Caki2 (cell line): Measurements from ENCODE around the gene COX6A1. TPM values are rescaled to one million over a fixed set of nuclear protein-coding genes. Genes with fewer than 3 reads are reported as not detected.
"Not testable (repeated sequence)": the region's sequence is repeated elsewhere in the genome, so short reads cannot be mapped to it uniquely, and the experiment has no call there.

ENCODE experiments used
- DNase-seq: peaks from one replicate; pipeline ENCODE4 v3.0.0-alpha.2; 2015; ENCODE audit warnings: low read depth
- in situ Hi-C: cut with HindIII; loops from 2 replicates; pipeline ENCODE4 v1.10.0; 2016; ENCODE audit warnings: low sequenced_read_pairs, low pct_unique_long_range_greater_than_20kb, mixed read lengths
- total RNA-seq: library from RNA; depleted of rRNA; stranded (reverse); fragments of >200 nt; shearing (Covaris generic); gene quantifications from 2 replicates; pipeline ENCODE4 v1.2.3, GENCODE V29; 2014; ENCODE audit warnings: low replicate concordance; rRNA removed

The COX6A1 gene
- total RNA-seq, 1 experiment from 2014 or later: 793 TPM

- no peak for DNase-seq
- in situ Hi-C loops: no loop called here
These were observed 45.7 kb downstream of the COX6A1 start for GRCh38 chr12:120483621-120484020.

- in situ Hi-C loops: no loop called here
- DNase-seq: no peak
These were observed 48.3 kb downstream of the COX6A1 start for GRCh38 chr12:120485961-120486881.

GRCh38 chr12:120487552-120487951 lies 49.6 kb downstream of the COX6A1 start:
- DNase-seq, in situ Hi-C loops: not testable (repeated sequence)

GRCh38 chr12:120488057-120488640 lies 50.2 kb downstream of the COX6A1 start:
- no peak for DNase-seq
- in situ Hi-C loops: no loop called here

GRCh38 chr12:120489018-120489417 lies 51.1 kb downstream of the COX6A1 start:
- DNase-seq: peak; percentile 19

GRCh38 chr12:120490325-120490724 lies 52.4 kb downstream of the COX6A1 start:
- no peak for DNase-seq
- in situ Hi-C loops: no loop called here

More at GRCh38 chr12:120489018-120489417, 51.1 kb downstream of the COX6A1 start:
- in situ Hi-C loops: no loop called here

Other genes with a start within 250 kb of the COX6A1 start
- 44.3 and 51.5 TPM in 2 replicates for gene GCN1, start 243.4 kb upstream of the COX6A1 start, total RNA-seq
- 5,858 and 6,047 TPM in 2 replicates for gene RPLP0, start 237.0 kb upstream of the COX6A1 start, total RNA-seq
- 8.2 and 28.8 TPM in 2 replicates for gene PXN, start 172.4 kb upstream of the COX6A1 start, total RNA-seq
- gene RNU4-2, start 146.2 kb upstream of the COX6A1 start, total RNA-seq: not detected in 2 replicates
- gene RNU4-1, start 144.9 kb upstream of the COX6A1 start, total RNA-seq: not detected in 2 replicates
- gene SIRT4, start 135.8 kb upstream of the COX6A1 start, total RNA-seq: 0.61 TPM in 1 of 2 replicates, not detected in the other
- not detected in 2 replicates for gene PLA2G1B, start 110.3 kb upstream of the COX6A1 start, total RNA-seq
- 0.29 TPM in 1 of 2 replicates, not detected in the other for gene MSI1, start 68.9 kb upstream of the COX6A1 start, total RNA-seq
- gene TRIAP1, start 8.3 kb downstream of the COX6A1 start, total RNA-seq: 75.7 and 92.8 TPM in 2 replicates
- gene GATC, start 8.3 kb downstream of the COX6A1 start, total RNA-seq: 24.9 and 36.8 TPM in 2 replicates
- gene SRSF9, start 31.6 kb downstream of the COX6A1 start, total RNA-seq: 336 and 419 TPM in 2 replicates
- 551 and 600 TPM in 2 replicates for gene DYNLL1, start 58.0 kb downstream of the COX6A1 start, total RNA-seq
- gene COQ5, start 91.0 kb downstream of the COX6A1 start, total RNA-seq: 19.3 and 35.9 TPM in 2 replicates
- 59.8 and 79.9 TPM in 2 replicates for gene RNF10, start 96.2 kb downstream of the COX6A1 start, total RNA-seq
- 68.5 and 78.9 TPM in 2 replicates for gene POP5, start 143.3 kb downstream of the COX6A1 start, total RNA-seq
- gene CABP1, start 202.5 kb downstream of the COX6A1 start, total RNA-seq: not detected in 2 replicates
- gene MLEC, start 249.0 kb downstream of the COX6A1 start, total RNA-seq: 73.7 and 80.6 TPM in 2 replicates